ENCODE data around the gene BMPR2.
"Not testable (repeated sequence)": the region's sequence is repeated elsewhere in the genome, so short reads cannot be mapped to it uniquely, and the experiment has no call there.

The BMPR2 gene

GRCh38 chr2:202386495-202386894, 10.4 kb downstream of the BMPR2 start:
- DNase-seq, result not testable (repeated sequence)

GRCh38 chr2:202387608-202388342, 11.6 kb downstream of the BMPR2 start:
- no peak for DNase-seq

- DNase-seq, result no peak
Measured at GRCh38 chr2:202400941-202401340, 24.8 kb downstream of the BMPR2 start.

GRCh38 chr2:202405798-202406197, 29.7 kb downstream of the BMPR2 start:
- DNase-seq, result no peak

- no peak for DNase-seq
Measured at GRCh38 chr2:202406445-202406978, 30.4 kb downstream of the BMPR2 start.

GRCh38 chr2:202408546-202409140, 32.5 kb downstream of the BMPR2 start:
- no peak for DNase-seq

- no peak for DNase-seq
Measured at GRCh38 chr2:202410092-202410491, 34.0 kb downstream of the BMPR2 start.

- no peak for DNase-seq
Measured at GRCh38 chr2:202411097-202411496, 35.0 kb downstream of the BMPR2 start.

GRCh38 chr2:202418027-202418426, 41.9 kb downstream of the BMPR2 start:
- no peak for DNase-seq

- DNase-seq, result no peak
Measured at GRCh38 chr2:202418511-202418910, 42.4 kb downstream of the BMPR2 start.

GRCh38 chr2:202423139-202423538, 47.0 kb downstream of the BMPR2 start:
- DNase-seq, result no peak

GRCh38 chr2:202425036-202425435, 48.9 kb downstream of the BMPR2 start:
- DNase-seq, result no peak

- no peak for DNase-seq
Measured at GRCh38 chr2:202426751-202427150, 50.6 kb downstream of the BMPR2 start.

- DNase-seq, result no peak
Measured at GRCh38 chr2:202429164-202429980, 53.2 kb downstream of the BMPR2 start.

GRCh38 chr2:202432776-202433175, 56.6 kb downstream of the BMPR2 start:
- DNase-seq, result no peak

- DNase-seq, result no peak
Measured at GRCh38 chr2:202434472-202434871, 58.3 kb downstream of the BMPR2 start.

- no peak for DNase-seq
Measured at GRCh38 chr2:202436626-202437025, 60.5 kb downstream of the BMPR2 start.

- not testable (repeated sequence) for DNase-seq
Measured at GRCh38 chr2:202440117-202440516, 64.0 kb downstream of the BMPR2 start.

GRCh38 chr2:202442882-202443281, 66.8 kb downstream of the BMPR2 start:
- no peak for DNase-seq

- DNase-seq, result no peak
Measured at GRCh38 chr2:202444000-202444399, 67.9 kb downstream of the BMPR2 start.

- no peak for DNase-seq
Measured at GRCh38 chr2:202449344-202449743, 73.2 kb downstream of the BMPR2 start.

- DNase-seq, result no peak
Measured at GRCh38 chr2:202450785-202451184, 74.7 kb downstream of the BMPR2 start.

GRCh38 chr2:202452744-202453143, 76.6 kb downstream of the BMPR2 start:
- no peak for DNase-seq

GRCh38 chr2:202454536-202454935, 78.4 kb downstream of the BMPR2 start:
- no peak for DNase-seq

All from NCI-H1092 (cell line).